Panc1 (cell line): ENCODE results near the gene TBX21. TPM values are rescaled to one million over a fixed set of nuclear protein-coding genes. Genes with fewer than 3 reads are reported as not detected.

Experiments used
- ATAC-seq: fragments of 200-7000 bp; cut with Tn5 transposase; 2 replicates; pipeline ENCODE4 v1.9.1; 2020; ENCODE audit warnings: mild to moderate bottlenecking, moderate library complexity
- BruUV-seq: library from RNA; stranded (reverse); fragments of 400-500 nt; replicated peaks from 2 replicates; lab custom pipeline; 2021; lab: Mats Ljungman, UMichigan
- CTCF ChIA-PET: fragments of 300-600 bp; sonication (Branson Sonifier 250); formaldehyde crosslinking; loops from one replicate; lab custom pipeline; 2022; ENCODE audit warnings: antibody characterized with exemption; lab: Charles Lee
- POLR2A ChIA-PET: fragments of 300-600 bp; sonication (Branson Sonifier 250); formaldehyde crosslinking; loops from one replicate; lab custom pipeline; 2022; ENCODE audit warnings: antibody characterized with exemption; lab: Charles Lee
- DNase-seq: peaks from one replicate; pipeline ENCODE4 v3.0.0-alpha.2; 2010; ENCODE audit warnings: low read depth, low spot score
- H3K27ac ChIP-seq: 2 replicates; pipeline ENCODE4 v1.5.1; 2011; ENCODE audit warnings: mild to moderate bottlenecking, low read length, inconsistent platforms
- H3K27me3 ChIP-seq: fragments of 200-500 bp; sonication (Bioruptor generic); 2 replicates; pipeline ENCODE4 v1.6.0; 2014; ENCODE audit warnings: low read length, inconsistent platforms; ENCODE audit not compliant: control insufficient read depth, insufficient read depth
- H3K36me3 ChIP-seq: fragments of 200-500 bp; sonication (Bioruptor generic); 2 replicates; pipeline ENCODE4 v1.5.1; 2014; ENCODE audit warnings: inconsistent platforms, mild to moderate bottlenecking, low read length, moderate library complexity; ENCODE audit not compliant: control insufficient read depth, insufficient read depth
- H3K4me1 ChIP-seq: 2 replicates; pipeline ENCODE4 v1.5.1; 2011; ENCODE audit warnings: inconsistent platforms, mild to moderate bottlenecking, low read length, moderate library complexity; ENCODE audit not compliant: control insufficient read depth, insufficient read depth
- H3K4me3 ChIP-seq, 2 experiments: 2 replicates each; pipeline ENCODE4 v1.5.1; 2011 to 2012; ENCODE audit warnings: low read depth in 2 of 2, low read length in 2 of 2, mild to moderate bottlenecking in 2 of 2, inconsistent platforms in 1 of 2, moderate library complexity in 1 of 2
- H3K9me3 ChIP-seq: fragments of 200-500 bp; sonication (Bioruptor generic); 2 replicates; pipeline ENCODE4 v1.5.1; 2014; ENCODE audit warnings: low read depth, mild to moderate bottlenecking, inconsistent platforms, low read length, moderate library complexity; ENCODE audit not compliant: control insufficient read depth, insufficient read depth
- POLR2AphosphoS5 ChIP-seq: IDR thresholded peaks from 2 replicates; pipeline ENCODE4 v1.6.1; 2012; ENCODE audit warnings: mild to moderate bottlenecking, low read depth, low read length, moderate library complexity
- SIN3A ChIP-seq: IDR thresholded peaks from 2 replicates; pipeline ENCODE4 v1.6.1; 2012; ENCODE audit warnings: low read depth, mild to moderate bottlenecking, low read length, moderate library complexity, borderline replicate concordance; ENCODE audit not compliant: insufficient read depth
- TCF7L2 ChIP-seq: IDR thresholded peaks from 2 replicates; pipeline ENCODE4 v1.6.1; 2011; ENCODE audit warnings: mild to moderate bottlenecking, low read depth, low read length, inconsistent platforms
- in situ Hi-C: cut with HindIII; loops from 2 replicates; pipeline ENCODE4 v1.10.0; 2016; ENCODE audit warnings: low sequenced_read_pairs, low pct_unique_long_range_greater_than_20kb
- intact Hi-C: fragments of 100-400 bp; cut with micrococcal nuclease; formaldehyde crosslinking; loops from one replicate; pipeline ENCODE4 v1.10.0; 2022; ENCODE audit not compliant: unreplicated experiment
- total RNA-seq: library from RNA; stranded (reverse); gene quantifications from one replicate; pipeline ENCODE4 v1.2.1, GENCODE V29; 2021; ENCODE audit not compliant: unreplicated experiment
- TF ChIP-seq, protein P1 (sequence below), 2 experiments: IDR thresholded peaks; 2 replicates each; pipeline ENCODE4 v1.6.1; 2011 to 2012; ENCODE audit warnings: low read depth in 2 of 2, control low read depth in 1 of 2, low read length in 1 of 2, mild to moderate bottlenecking in 1 of 2, moderate library complexity in 1 of 2; ENCODE audit not compliant: insufficient read depth in 1 of 2
- TF ChIP-seq, protein P2 (sequence below): fragments of 450-650 bp; IDR thresholded peaks from 2 replicates; pipeline ENCODE4 v1.5.1; 2017; ENCODE audit warnings: mild to moderate bottlenecking

TBX21 gene
- total RNA-seq, 1 experiment from 2014 or later, result 0.10 TPM

DNA sequence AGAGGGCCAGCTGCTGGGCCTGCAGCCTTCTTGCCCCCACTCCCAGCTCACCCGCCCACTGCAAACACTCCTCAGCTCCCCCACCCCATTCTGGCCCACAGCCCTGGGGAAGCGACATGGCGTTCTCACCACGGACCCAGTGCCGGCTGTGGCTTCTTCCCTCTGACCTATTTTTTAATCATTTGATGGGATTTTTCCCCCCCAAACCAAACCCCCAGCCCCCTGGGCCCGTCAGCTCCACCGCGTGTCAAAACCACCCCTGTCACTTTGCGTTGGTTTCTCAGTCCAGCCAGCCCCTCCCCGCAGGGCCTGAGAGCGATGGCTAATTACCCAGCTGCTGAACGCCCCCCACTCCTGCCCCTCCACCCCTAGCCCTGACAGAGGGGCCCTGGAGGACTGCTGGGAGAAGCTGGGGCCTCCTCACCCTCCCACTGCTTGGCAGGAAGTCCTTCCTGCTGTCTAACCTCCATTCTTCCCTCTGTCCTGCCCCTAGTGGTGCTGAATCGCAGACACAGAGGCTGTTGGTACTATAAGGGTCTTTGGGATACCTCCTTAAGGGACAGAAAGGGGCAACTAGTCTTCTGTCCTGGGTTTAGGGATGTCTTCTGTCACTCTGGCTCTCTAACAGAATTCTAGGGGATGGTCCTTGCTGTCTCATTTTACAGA lies 7.5 kb upstream of the TBX21 start:
- Histone ChIP-seq H3K27me3 (no peaks in the 10 kb centered on the region), H3K36me3 (no peaks in the 10 kb centered on the region), H3K27ac (no peak overlapping the region), H3K4me3 (no peak overlapping the region), H3K4me1 (peaks cover 3% of the 10 kb centered on the region; the same call in 1 of the 2 replicates), H3K9me3 (no peaks in the 10 kb centered on the region)
- POLR2A ChIA-PET, result no interaction called here
- CTCF ChIA-PET, result no interaction called here
- no TSS peak for BruUV-seq
- TF ChIP-seq POLR2AphosphoS5, result no peak
- TF ChIP-seq, protein P1, sequence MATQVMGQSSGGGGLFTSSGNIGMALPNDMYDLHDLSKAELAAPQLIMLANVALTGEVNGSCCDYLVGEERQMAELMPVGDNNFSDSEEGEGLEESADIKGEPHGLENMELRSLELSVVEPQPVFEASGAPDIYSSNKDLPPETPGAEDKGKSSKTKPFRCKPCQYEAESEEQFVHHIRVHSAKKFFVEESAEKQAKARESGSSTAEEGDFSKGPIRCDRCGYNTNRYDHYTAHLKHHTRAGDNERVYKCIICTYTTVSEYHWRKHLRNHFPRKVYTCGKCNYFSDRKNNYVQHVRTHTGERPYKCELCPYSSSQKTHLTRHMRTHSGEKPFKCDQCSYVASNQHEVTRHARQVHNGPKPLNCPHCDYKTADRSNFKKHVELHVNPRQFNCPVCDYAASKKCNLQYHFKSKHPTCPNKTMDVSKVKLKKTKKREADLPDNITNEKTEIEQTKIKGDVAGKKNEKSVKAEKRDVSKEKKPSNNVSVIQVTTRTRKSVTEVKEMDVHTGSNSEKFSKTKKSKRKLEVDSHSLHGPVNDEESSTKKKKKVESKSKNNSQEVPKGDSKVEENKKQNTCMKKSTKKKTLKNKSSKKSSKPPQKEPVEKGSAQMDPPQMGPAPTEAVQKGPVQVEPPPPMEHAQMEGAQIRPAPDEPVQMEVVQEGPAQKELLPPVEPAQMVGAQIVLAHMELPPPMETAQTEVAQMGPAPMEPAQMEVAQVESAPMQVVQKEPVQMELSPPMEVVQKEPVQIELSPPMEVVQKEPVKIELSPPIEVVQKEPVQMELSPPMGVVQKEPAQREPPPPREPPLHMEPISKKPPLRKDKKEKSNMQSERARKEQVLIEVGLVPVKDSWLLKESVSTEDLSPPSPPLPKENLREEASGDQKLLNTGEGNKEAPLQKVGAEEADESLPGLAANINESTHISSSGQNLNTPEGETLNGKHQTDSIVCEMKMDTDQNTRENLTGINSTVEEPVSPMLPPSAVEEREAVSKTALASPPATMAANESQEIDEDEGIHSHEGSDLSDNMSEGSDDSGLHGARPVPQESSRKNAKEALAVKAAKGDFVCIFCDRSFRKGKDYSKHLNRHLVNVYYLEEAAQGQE (IDR thresholded peaks at IDR 0.05; ENCODE audit: insufficient read depth in 1 of 2, low read depth in 2 of 2, low read length in 1 of 2), result peak; percentile 48 to 63; a peak in 2 of 4 replicates
- ATAC-seq, result no peak
- DNase-seq, result no peak
- in situ Hi-C loops (no loop called here), intact Hi-C loops (no loop called here)

DNA sequence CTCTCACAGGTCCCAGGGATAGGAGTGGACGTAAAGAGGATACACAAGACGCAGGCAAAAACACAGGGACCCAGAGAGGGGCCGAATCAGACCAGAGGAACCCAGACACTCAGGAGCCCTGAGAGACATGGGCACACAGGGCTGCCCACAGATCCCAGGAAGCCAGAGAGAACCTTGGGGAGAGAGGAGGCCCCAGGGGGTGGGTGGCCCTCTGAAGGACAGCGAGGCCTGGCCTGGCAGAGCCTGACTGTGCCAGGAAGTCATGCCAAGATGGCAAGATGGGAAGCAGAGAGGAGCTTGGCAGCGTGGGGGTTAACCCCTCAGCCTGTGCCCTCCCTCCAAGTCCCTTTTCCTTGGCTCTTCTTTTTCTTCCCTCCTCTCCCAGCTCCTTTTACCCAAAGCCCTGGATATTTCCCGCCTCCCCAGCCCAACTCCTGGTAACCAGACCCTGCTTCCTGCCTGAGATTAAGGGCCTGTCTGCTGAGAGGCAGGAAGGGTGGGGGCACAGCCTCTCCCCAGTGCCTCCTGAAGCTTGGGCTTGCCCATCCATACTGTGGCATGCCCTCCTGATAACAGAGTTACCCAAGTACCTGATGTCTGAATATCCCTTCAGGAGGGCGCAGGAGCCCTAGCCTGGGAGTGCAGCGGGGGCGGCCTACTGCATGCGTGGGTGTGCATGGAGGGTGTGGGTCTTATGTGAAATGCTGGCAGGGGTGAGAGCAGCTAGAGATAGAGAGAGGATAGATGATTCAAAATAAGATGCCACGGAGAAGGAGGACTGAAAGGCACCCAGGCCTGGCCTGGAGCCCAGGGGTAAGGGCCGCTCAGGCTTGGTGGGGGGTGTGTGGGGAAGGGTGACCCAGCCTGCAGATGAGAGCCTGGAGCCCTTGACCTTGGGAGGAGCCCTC lies 6.0 kb upstream of the TBX21 start:
- in situ Hi-C loops (no loop called here), intact Hi-C loops (no loop called here)
- ATAC-seq (no peak), DNase-seq (no peak)
- Histone ChIP-seq H3K4me1 (no peaks in the 10 kb centered on the region), H3K27me3 (peaks cover 6% of the 10 kb centered on the region; the same call in 1 of the 2 replicates), H3K36me3 (no peaks in the 10 kb centered on the region), H3K4me3 (no peak overlapping the region), H3K9me3 (no peaks in the 10 kb centered on the region), H3K27ac (no peak overlapping the region)
- BruUV-seq, result no TSS peak
- ChIA-PET POLR2A (no interaction called here), CTCF (interaction anchor here (1.0 kb wide), 1 partner anchor 27 kb away, joined by 3 read pairs; no protein-coding TSS in a partner anchor)
- no peak for TF ChIP-seq SIN3A
- no peak for TF ChIP-seq TCF7L2
- TF ChIP-seq, protein P2, sequence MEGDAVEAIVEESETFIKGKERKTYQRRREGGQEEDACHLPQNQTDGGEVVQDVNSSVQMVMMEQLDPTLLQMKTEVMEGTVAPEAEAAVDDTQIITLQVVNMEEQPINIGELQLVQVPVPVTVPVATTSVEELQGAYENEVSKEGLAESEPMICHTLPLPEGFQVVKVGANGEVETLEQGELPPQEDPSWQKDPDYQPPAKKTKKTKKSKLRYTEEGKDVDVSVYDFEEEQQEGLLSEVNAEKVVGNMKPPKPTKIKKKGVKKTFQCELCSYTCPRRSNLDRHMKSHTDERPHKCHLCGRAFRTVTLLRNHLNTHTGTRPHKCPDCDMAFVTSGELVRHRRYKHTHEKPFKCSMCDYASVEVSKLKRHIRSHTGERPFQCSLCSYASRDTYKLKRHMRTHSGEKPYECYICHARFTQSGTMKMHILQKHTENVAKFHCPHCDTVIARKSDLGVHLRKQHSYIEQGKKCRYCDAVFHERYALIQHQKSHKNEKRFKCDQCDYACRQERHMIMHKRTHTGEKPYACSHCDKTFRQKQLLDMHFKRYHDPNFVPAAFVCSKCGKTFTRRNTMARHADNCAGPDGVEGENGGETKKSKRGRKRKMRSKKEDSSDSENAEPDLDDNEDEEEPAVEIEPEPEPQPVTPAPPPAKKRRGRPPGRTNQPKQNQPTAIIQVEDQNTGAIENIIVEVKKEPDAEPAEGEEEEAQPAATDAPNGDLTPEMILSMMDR, result no peak
- TF ChIP-seq POLR2AphosphoS5, result no peak
- TF ChIP-seq, protein P1 (IDR thresholded peaks at IDR 0.05; ENCODE audit: insufficient read depth in 1 of 2, low read depth in 2 of 2, low read length in 1 of 2), result no peak
